22Rv1 (cell line): ENCODE data around the gene TNRC6A.

Experiments used
- H3K27ac ChIP-seq: fragments of 450-650 bp; 2 replicates; pipeline ENCODE4 v1.5.1; 2017
- CTCF ChIP-seq: fragments of 450-650 bp; IDR thresholded peaks from 2 replicates; pipeline ENCODE4 v1.5.1; 2017; ENCODE audit warnings: mild to moderate bottlenecking
- ZFX ChIP-seq: fragments of 450-650 bp; IDR thresholded peaks from 2 replicates; pipeline ENCODE4 v1.6.1; 2017; ENCODE audit warnings: antibody characterized with exemption, borderline replicate concordance

TNRC6A gene

GRCh38 chr16:24774510-24774909, 45.1 kb downstream of the TNRC6A start:
- TF ChIP-seq ZFX (no peak), CTCF (no peak)
- H3K27ac ChIP-seq: no peak overlapping the region

GRCh38 chr16:24775455-24775854, 46.0 kb downstream of the TNRC6A start:
- TF ChIP-seq CTCF (no peak), ZFX (no peak)
- H3K27ac ChIP-seq: no peak overlapping the region; the same call in 1 of the 2 replicates

GRCh38 chr16:24776501-24777220, 47.2 kb downstream of the TNRC6A start:
- no peak for TF ChIP-seq CTCF
- TF ChIP-seq ZFX: no peak
- no peak overlapping the region for H3K27ac ChIP-seq

- H3K27ac ChIP-seq: no peak overlapping the region
- TF ChIP-seq ZFX (no peak), CTCF (no peak)
Observed at GRCh38 chr16:24778671-24779070, 49.2 kb downstream of the TNRC6A start.

- TF ChIP-seq ZFX (no peak), CTCF (no peak)
- H3K27ac ChIP-seq: no peak overlapping the region
Observed at GRCh38 chr16:24781256-24781655, 51.8 kb downstream of the TNRC6A start.

- TF ChIP-seq ZFX: no peak
- no peak for TF ChIP-seq CTCF
- no peak overlapping the region for H3K27ac ChIP-seq
Observed at GRCh38 chr16:24784121-24784520, 54.7 kb downstream of the TNRC6A start.

GRCh38 chr16:24789881-24790280, 60.4 kb downstream of the TNRC6A start:
- H3K27ac ChIP-seq: no peak overlapping the region

More at GRCh38 chr16:24789881-24790280, 60.4 kb downstream of the TNRC6A start:
- TF ChIP-seq ZFX (no peak), CTCF (no peak)
